ENCODE results near the gene CCDC102A. TPM values are rescaled to one million over a fixed set of nuclear protein-coding genes. Genes with fewer than 3 reads are reported as not detected.

The CCDC102A gene
- total RNA-seq, 2 experiments from 2014 or later, result 17.2 to 18.5 TPM

DNA sequence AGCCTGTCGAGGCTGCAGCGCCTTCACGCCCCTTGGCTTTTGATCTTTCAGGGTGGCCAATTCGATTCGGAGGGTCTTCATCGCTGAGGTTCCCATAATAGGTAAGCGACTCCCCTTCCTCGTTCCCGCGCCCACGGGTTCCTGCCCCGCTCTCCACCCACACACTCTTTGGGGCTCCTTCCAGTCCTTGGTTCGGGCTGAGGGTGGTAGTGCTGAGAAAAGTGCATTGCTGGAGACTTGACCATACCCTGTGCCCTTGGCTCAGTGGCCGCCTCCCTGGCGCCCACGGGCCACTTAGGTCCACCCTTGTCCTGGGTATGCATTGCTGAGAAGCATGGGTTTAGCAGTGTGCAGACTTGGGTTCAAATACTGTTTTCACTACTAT, 73.4 kb downstream of the CCDC102A start:
- CTCF ChIA-PET, result interaction anchor here (0.6 to 4.8 kb wide), 9 partner anchors 11 to 230 kb away, joined by 3 to 28 read pairs (median 4); partner anchors contain the start of genes CIAPIN1 and COQ9

DNA sequence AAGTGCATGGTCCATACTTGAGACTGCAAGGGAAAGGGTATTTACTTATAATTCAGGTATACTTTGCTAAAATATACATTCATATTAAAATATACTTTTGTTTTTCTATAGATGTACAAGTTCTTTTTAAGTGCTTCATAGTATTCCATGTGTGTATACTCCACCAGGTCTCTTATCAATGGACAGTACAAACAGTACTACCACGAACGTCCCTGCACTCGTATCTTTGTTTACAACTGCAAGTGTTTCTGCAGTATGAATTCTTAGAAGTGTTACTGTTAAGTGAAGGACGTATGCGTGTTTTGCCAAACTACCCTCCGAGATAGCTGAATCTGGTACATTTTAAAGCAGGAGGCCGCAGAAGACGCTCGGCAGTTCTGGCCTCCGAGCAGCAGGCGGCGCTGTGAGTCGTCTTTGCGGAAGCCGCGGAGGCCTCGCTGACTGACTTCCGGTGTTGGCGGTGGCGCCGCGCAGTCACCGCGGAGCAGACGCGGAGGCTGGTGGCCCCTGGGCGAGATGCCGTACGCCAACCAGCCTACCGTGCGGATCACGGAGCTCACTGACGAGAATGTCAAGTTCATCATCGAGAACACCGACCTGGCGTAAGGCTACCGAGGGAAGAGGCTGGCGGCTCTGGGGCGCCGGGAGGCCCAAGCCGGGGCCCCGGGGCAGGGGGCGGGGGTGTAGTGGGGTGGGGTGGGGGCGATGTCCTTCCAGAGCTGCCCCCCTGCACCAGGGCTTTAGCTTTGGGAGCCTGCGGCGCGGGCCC, 74.0 kb downstream of the CCDC102A start, which contains the start of gene POLR2C:
Gene POLR2C (plus strand): TSS at position 471 of the 769 bp plus-strand sequence. CDS start 46 bp downstream, at position 517.
- CTCF ChIA-PET, result interaction anchor here (0.6 to 4.8 kb wide), 14 partner anchors 9 to 230 kb away, joined by 3 to 28 read pairs (median 4); partner anchors contain the start of genes CIAPIN1 and COQ9
- POLR2A ChIA-PET, result interaction anchor here (0.7 to 3.0 kb wide), 4 partner anchors 11 to 531 kb away, joined by 3 to 13 read pairs (median 4); partner anchors contain the start of genes CIAPIN1 and COQ9

More for the DNA sequence above, 73.4 kb downstream of the CCDC102A start:
- POLR2A ChIA-PET, result interaction anchor here (0.7 to 3.0 kb wide), 3 partner anchors 16 to 532 kb away, joined by 3 to 13 read pairs (median 5); partner anchors contain the start of genes CIAPIN1 and COQ9

Other genes with a start within 250 kb of the CCDC102A start
- gene CCL22, start 177.8 kb downstream of the CCDC102A start, total RNA-seq, result 10 to 100 TPM; 45.5 to 46.8 TPM
- gene CX3CL1, start 164.1 kb downstream of the CCDC102A start, total RNA-seq, result under 1 TPM in 1 of 2 experiments, not detected in 1; 0.04 TPM
- gene CCL17, start 131.8 kb downstream of the CCDC102A start, total RNA-seq, result 1 to 10 TPM; 5.3 to 6.2 TPM
- gene CIAPIN1, start 89.2 kb downstream of the CCDC102A start, total RNA-seq, result 10 to 100 TPM; 71.6 to 74.0 TPM
- gene COQ9, start 89.1 kb downstream of the CCDC102A start, total RNA-seq, result 10 to 100 TPM; 47.4 to 56.3 TPM
- gene POLR2C, start 73.9 kb downstream of the CCDC102A start, total RNA-seq, result 10 to 100 TPM; 81.8 to 85.5 TPM
- 1 to 10 TPM; 4.9 to 5.8 TPM for gene DOK4, start 50.1 kb downstream of the CCDC102A start, total RNA-seq
- 10 to 100 TPM; 29.1 to 30.6 TPM for gene ADGRG5, start 6.1 kb upstream of the CCDC102A start, total RNA-seq
- 10 to 100 TPM; 21.0 to 23.0 TPM for gene ADGRG1, start 92.1 kb upstream of the CCDC102A start, total RNA-seq
- gene ADGRG3, start 131.7 kb upstream of the CCDC102A start, total RNA-seq, result not detected
- not detected for gene DRC7, start 158.2 kb upstream of the CCDC102A start, total RNA-seq
- 10 to 100 TPM; 58.6 to 64.3 TPM for gene KATNB1, start 199.2 kb upstream of the CCDC102A start, total RNA-seq

Data from activated CD8-positive, alpha-beta memory T cell treated with anti-CD3 and anti-CD28 coated beads for 36 hours (primary cell).